Esophagus muscularis mucosa (tissue), 4 donors: ENCODE measurements around the gene ARHGAP24.

Source experiments
- CTCF ChIP-seq, 3 experiments: fragments of 200-600 bp in 2 of 3; fragments of 450-650 bp in 1 of 3; sonication (generic) in 2 of 3; IDR thresholded peaks; one replicate each; pipeline ENCODE4 v1.5.1; 2017 to 2019; ENCODE audit warnings: antibody characterized with exemption in 3 of 3, mild to moderate bottlenecking in 2 of 3, moderate library complexity in 1 of 3
- EP300 ChIP-seq: sonication (generic); formaldehyde crosslinking; IDR thresholded peaks from one replicate; pipeline ENCODE4 v1.6.1; 2017; ENCODE audit warnings: antibody characterized with exemption
- POLR2A ChIP-seq: fragments of 450-650 bp; IDR thresholded peaks from one replicate; pipeline ENCODE4 v1.6.1; 2017; ENCODE audit warnings: antibody characterized with exemption, moderate library complexity, mild to moderate bottlenecking, low read depth
- POLR2AphosphoS5 ChIP-seq, 2 donors: sonication (generic); formaldehyde crosslinking; IDR thresholded peaks; one replicate each; pipeline ENCODE4 v1.6.1; 2017; ENCODE audit warnings: antibody characterized with exemption in 2 of 2

- TF ChIP-seq POLR2AphosphoS5 (IDR thresholded peaks at IDR 0.05) (no peak), POLR2A (no peak), CTCF (IDR thresholded peaks at IDR 0.05) (no peak), EP300 (no peak)
Observed at GRCh38 chr4:85728464-85728863, 253.5 kb downstream of the ARHGAP24 start.
